Cardiac muscle cell (in vitro differentiated cells and primary cell): Measurements from ENCODE around the gene HS6ST3. TPM values are rescaled to one million over a fixed set of nuclear protein-coding genes. Genes with fewer than 3 reads are reported as not detected.

ENCODE experiments used
- DNase-seq, 2 donors: peaks; one replicate each; pipeline versions ENCODE4 v3.0.0 to v3.0.0-alpha.2; 2010 to 2017; ENCODE audit warnings: low read depth in 1 of 2, low spot score in 1 of 2
- H3K27ac ChIP-seq: fragments of 200-600 bp; sonication (generic); 2 replicates; pipeline ENCODE4 v1.5.1; 2016
- H3K27me3 ChIP-seq: fragments of 200-600 bp; sonication (generic); 2 replicates; pipeline ENCODE4 v1.6.0; 2016; ENCODE audit warnings: control low read depth
- H3K36me3 ChIP-seq: fragments of 200-600 bp; sonication (generic); 2 replicates; pipeline ENCODE4 v1.5.1; 2016; ENCODE audit warnings: control low read depth
- H3K4me1 ChIP-seq: fragments of 200-600 bp; sonication (generic); 2 replicates; pipeline ENCODE4 v1.8.1; 2017; ENCODE audit warnings: low read depth, mild to moderate bottlenecking, mixed run types
- H3K4me3 ChIP-seq: fragments of 200-600 bp; sonication (generic); 2 replicates; pipeline ENCODE4 v1.5.1; 2016; ENCODE audit warnings: mild to moderate bottlenecking
- H3K9me3 ChIP-seq: fragments of 200-600 bp; sonication (generic); 2 replicates; pipeline ENCODE4 v1.5.1; 2017; ENCODE audit warnings: low read depth, mild to moderate bottlenecking, control low read depth
- CTCF ChIP-seq: IDR thresholded peaks from 2 replicates; pipeline ENCODE4 v1.5.1; 2012; ENCODE audit warnings: low read depth, mild to moderate bottlenecking, low read length
- polyA plus RNA-seq: library from polyadenylated mRNA; unstranded; fragments of >200 nt; fragmentation: Nextera tagmentation; extraction: Ambion mirVana; gene quantifications from 2 replicates; pipeline ENCODE4 v1.2.1, GENCODE V29; 2016
- total RNA-seq: library from RNA; depleted of rRNA; stranded (reverse); fragments of >200 nt; gene quantifications from 2 replicates; pipeline ENCODE4 v1.2.3, GENCODE V29; 2016

The HS6ST3 gene
- total and polyA plus RNA-seq, 2 experiments from 2014 or later: 0.38 to 0.39 TPM

- Histone ChIP-seq H3K27me3 (no peaks in the 10 kb centered on the region), H3K4me1 (peaks cover 18% of the 10 kb centered on the region), H3K4me3 (no peak overlapping the region), H3K9me3 (no peaks in the 10 kb centered on the region), H3K27ac (peak overlapping the region; percentile 32), H3K36me3 (no peaks in the 10 kb centered on the region)
- TF ChIP-seq CTCF: no peak
- no peak for DNase-seq
Observed at GRCh38 chr13:96810104-96810503, 720.2 kb downstream of the HS6ST3 start.

GRCh38 chr13:96811049-96811448, 721.1 kb downstream of the HS6ST3 start:
- Histone ChIP-seq H3K4me1 (peaks cover 18% of the 10 kb centered on the region), H3K27me3 (no peaks in the 10 kb centered on the region), H3K9me3 (no peaks in the 10 kb centered on the region), H3K36me3 (no peaks in the 10 kb centered on the region), H3K27ac (no peak overlapping the region), H3K4me3 (no peak overlapping the region)
- TF ChIP-seq CTCF: no peak
- DNase-seq: no peak

- no peaks in the 10 kb centered on the region for H3K36me3 ChIP-seq
- no peaks in the 10 kb centered on the region for H3K9me3 ChIP-seq
- no peaks in the 10 kb centered on the region for H3K4me1 ChIP-seq
- H3K27me3 ChIP-seq: no peaks in the 10 kb centered on the region
- no peak overlapping the region for H3K27ac ChIP-seq
- no peak overlapping the region for H3K4me3 ChIP-seq
- peak in 1 of 2 donors; percentile 38 for DNase-seq
- TF ChIP-seq CTCF: no peak
Observed at GRCh38 chr13:96816261-96816660, 726.4 kb downstream of the HS6ST3 start.

- no peaks in the 10 kb centered on the region for H3K27me3 ChIP-seq
- H3K36me3 ChIP-seq: no peaks in the 10 kb centered on the region
- no peak for DNase-seq
- no peak overlapping the region for H3K4me3 ChIP-seq
- no peak for TF ChIP-seq CTCF
- H3K27ac ChIP-seq: no peak overlapping the region
- H3K4me1 ChIP-seq: no peaks in the 10 kb centered on the region
- H3K9me3 ChIP-seq: no peaks in the 10 kb centered on the region
Observed at GRCh38 chr13:96816874-96817273, 727.0 kb downstream of the HS6ST3 start.

- Histone ChIP-seq H3K4me1 (no peaks in the 10 kb centered on the region), H3K36me3 (no peaks in the 10 kb centered on the region), H3K27ac (no peak overlapping the region), H3K9me3 (no peaks in the 10 kb centered on the region), H3K4me3 (no peak overlapping the region), H3K27me3 (no peaks in the 10 kb centered on the region)
- TF ChIP-seq CTCF: peak; percentile 44
- DNase-seq: peak; percentile 31 to 51
Observed at GRCh38 chr13:96817336-96817941, 727.5 kb downstream of the HS6ST3 start.

GRCh38 chr13:96819375-96819774, 729.5 kb downstream of the HS6ST3 start:
- DNase-seq: no peak
- Histone ChIP-seq H3K27me3 (no peaks in the 10 kb centered on the region), H3K4me3 (no peak overlapping the region), H3K9me3 (no peaks in the 10 kb centered on the region), H3K36me3 (no peaks in the 10 kb centered on the region), H3K4me1 (no peaks in the 10 kb centered on the region), H3K27ac (no peak overlapping the region)
- no peak for TF ChIP-seq CTCF
